RWPE2 (cell line): ENCODE measurements around the gene C6orf15.

Experiments used
- ATAC-seq: fragments of 200-7000 bp; cut with Tn5 transposase; 3 replicates; pipeline ENCODE4 v1.9.1; 2021; ENCODE audit warnings: low read depth
- DNase-seq: peaks from one replicate; pipeline ENCODE4 v3.0.0-alpha.2; 2020; ENCODE audit warnings: low spot score
- H3K27ac ChIP-seq: fragments of 450-650 bp; 2 replicates; pipeline ENCODE4 v1.5.1; 2017; ENCODE audit warnings: mild to moderate bottlenecking; ENCODE audit not compliant: poor library complexity, severe bottlenecking
- H3K27me3 ChIP-seq: fragments of 250-450 bp; sonication (Bioruptor Pico); 2 replicates; pipeline ENCODE4 v1.5.1; 2021; ENCODE audit warnings: mild to moderate bottlenecking, moderate library complexity; ENCODE audit not compliant: insufficient read depth, poor library complexity, severe bottlenecking
- H3K36me3 ChIP-seq: fragments of 250-450 bp; sonication (Bioruptor Pico); 2 replicates; pipeline ENCODE4 v1.5.1; 2020; ENCODE audit warnings: low read depth, mild to moderate bottlenecking, moderate library complexity
- H3K4me1 ChIP-seq: fragments of 250-450 bp; sonication (Bioruptor Pico); 2 replicates; pipeline ENCODE4 v1.5.1; 2021; ENCODE audit warnings: mild to moderate bottlenecking, moderate library complexity; ENCODE audit not compliant: insufficient read depth, poor library complexity, severe bottlenecking
- H3K4me3 ChIP-seq: fragments of 250-450 bp; sonication (Bioruptor Pico); 2 replicates; pipeline ENCODE4 v1.5.1; 2021; ENCODE audit warnings: mild to moderate bottlenecking, moderate library complexity; ENCODE audit not compliant: severe bottlenecking
- H3K9me3 ChIP-seq: fragments of 250-450 bp; sonication (Bioruptor Pico); 2 replicates; pipeline ENCODE4 v1.5.1; 2021; ENCODE audit warnings: mild to moderate bottlenecking, moderate library complexity; ENCODE audit not compliant: severe bottlenecking
- CTCF ChIP-seq: fragments of 450-650 bp; IDR thresholded peaks from one replicate; pipeline ENCODE4 v1.5.1; 2017; ENCODE audit warnings: mild to moderate bottlenecking, moderate library complexity; ENCODE audit not compliant: poor library complexity, severe bottlenecking

C6orf15 gene

GRCh38 chr6:31120151-31120915 is 8.0 kb upstream of the C6orf15 start, which contains the start of gene CDSN:
Gene CDSN, minus strand, starts transcription at chr6:31120446. Its CDS starts 27 bp downstream, at chr6:31120419.
- H3K4me1 ChIP-seq: peaks cover 33% of the 10 kb centered on the region
- DNase-seq (no peak), ATAC-seq (no peak)
- no peaks in the 10 kb centered on the region; the same call in 1 of the 2 replicates for H3K36me3 ChIP-seq
- no peak for TF ChIP-seq CTCF
- peak within 1 kb of the TSS; percentile 51 for H3K27ac ChIP-seq
- H3K9me3 ChIP-seq: no peaks in the 10 kb centered on the region
- H3K27me3 ChIP-seq: no peaks in the 10 kb centered on the region
- H3K4me3 ChIP-seq: no peak within 1 kb of the TSS

- Histone ChIP-seq H3K27me3 (no peaks in the 10 kb centered on the region), H3K9me3 (no peaks in the 10 kb centered on the region), H3K4me3 (no peak overlapping the region), H3K4me1 (peaks cover 27% of the 10 kb centered on the region), H3K36me3 (no peaks in the 10 kb centered on the region; the same call in 1 of the 2 replicates), H3K27ac (no peak overlapping the region)
- DNase-seq: no peak
- no peak for ATAC-seq
- TF ChIP-seq CTCF: no peak
These were observed 5.8 kb upstream of the C6orf15 start for GRCh38 chr6:31118178-31118577.

- H3K4me3 ChIP-seq: no peak overlapping the region
- H3K27ac ChIP-seq: no peak overlapping the region
- ATAC-seq (no peak), DNase-seq (no peak)
- H3K27me3 ChIP-seq: no peaks in the 10 kb centered on the region
- no peak for TF ChIP-seq CTCF
- H3K4me1 ChIP-seq: peaks cover 16% of the 10 kb centered on the region
- H3K9me3 ChIP-seq: no peaks in the 10 kb centered on the region
- no peaks in the 10 kb centered on the region; the same call in 1 of the 2 replicates for H3K36me3 ChIP-seq
These were observed 4.4 kb upstream of the C6orf15 start for GRCh38 chr6:31116661-31117385.

GRCh38 chr6:31115941-31116560 is 3.7 kb upstream of the C6orf15 start:
- TF ChIP-seq CTCF: no peak
- Histone ChIP-seq H3K4me3 (no peak overlapping the region), H3K27ac (peak overlapping the region; percentile 92), H3K4me1 (peaks cover 16% of the 10 kb centered on the region), H3K9me3 (no peaks in the 10 kb centered on the region), H3K27me3 (no peaks in the 10 kb centered on the region), H3K36me3 (no peaks in the 10 kb centered on the region; the same call in 1 of the 2 replicates)
- DNase-seq (no peak), ATAC-seq (no peak)
